NB4 (cell line): ENCODE data around the gene CD28.
"Not testable (repeated sequence)": the region's sequence is repeated elsewhere in the genome, so short reads cannot be mapped to it uniquely, and the experiment has no call there.

Experiments used
- DNase-seq: peaks from one replicate; pipeline ENCODE4 v3.0.0; 2010; ENCODE audit warnings: low read depth
- H3K4me3 ChIP-seq: one replicate; pipeline ENCODE4 v1.5.1; 2011; ENCODE audit warnings: mild to moderate bottlenecking, low read depth, low read length, moderate library complexity
- CTCF ChIP-seq: IDR thresholded peaks from one replicate; pipeline ENCODE4 v1.5.1; 2012; ENCODE audit warnings: low read depth, low read length
- MAX ChIP-seq: IDR thresholded peaks from 2 replicates; pipeline ENCODE4 v1.6.1; 2011; ENCODE audit warnings: low read depth, low read length
- MYC ChIP-seq: IDR thresholded peaks from 2 replicates; pipeline ENCODE4 v1.6.1; 2011; ENCODE audit warnings: low read depth, low read length
- POLR2A ChIP-seq: IDR thresholded peaks from 2 replicates; pipeline ENCODE4 v1.6.1; 2011; ENCODE audit warnings: mild to moderate bottlenecking; ENCODE audit not compliant: insufficient read length; ENCODE audit errors: extremely low read depth

CD28 gene

GRCh38 chr2:203763938-203764664 is 57.7 kb downstream of the CD28 start:
- TF ChIP-seq CTCF (no peak), POLR2A (no peak), MAX (no peak), MYC (no peak)
- no peak for DNase-seq
- no peak overlapping the region for H3K4me3 ChIP-seq

GRCh38 chr2:203772456-203773165 is 66.2 kb downstream of the CD28 start:
- H3K4me3 ChIP-seq: no peak overlapping the region
- DNase-seq: no peak
- TF ChIP-seq CTCF (no peak), POLR2A (no peak), MYC (no peak), MAX (no peak)

- H3K4me3 ChIP-seq: no peak overlapping the region
- no peak for DNase-seq
- TF ChIP-seq MYC (no peak), CTCF (no peak), MAX (no peak), POLR2A (no peak)
These were observed 68.3 kb downstream of the CD28 start for GRCh38 chr2:203774760-203775159.

- TF ChIP-seq CTCF (no peak), POLR2A (no peak), MAX (no peak), MYC (no peak)
- no peak for DNase-seq
- no peak overlapping the region for H3K4me3 ChIP-seq
These were observed 69.2 kb downstream of the CD28 start for GRCh38 chr2:203775684-203776083.

- TF ChIP-seq CTCF: no peak
- TF ChIP-seq POLR2A: no peak
- TF ChIP-seq MAX: no peak
- TF ChIP-seq MYC: no peak
- DNase-seq: no peak
- H3K4me3 ChIP-seq: no peak overlapping the region
These were observed 70.6 kb downstream of the CD28 start for GRCh38 chr2:203777030-203777429.

GRCh38 chr2:203779477-203780073 is 73.1 kb downstream of the CD28 start:
- DNase-seq, H3K4me3 ChIP-seq: not testable (repeated sequence)
